VCaP (cell line): ENCODE data around the gene ST7.
A peak's percentile ranks its signal among the peaks of the same experiment; 100 is the strongest.

Experiments
- H3K27ac ChIP-seq: fragments of 450-650 bp; 2 replicates; pipeline ENCODE4 v1.5.1; 2017
- CTCF ChIP-seq: fragments of 450-650 bp; conservative IDR thresholded peaks from 2 replicates; pipeline ENCODE4 v1.5.1; 2017; ENCODE audit warnings: mild to moderate bottlenecking, moderate library complexity

ST7 gene

GRCh38 chr7:117210397-117210796, 257.1 kb downstream of the ST7 start:
- H3K27ac ChIP-seq: peak overlapping the region; percentile 15; the same call in 1 of the 2 replicates
- TF ChIP-seq CTCF: no peak

GRCh38 chr7:117210908-117211307, 257.6 kb downstream of the ST7 start:
- H3K27ac ChIP-seq: peak overlapping the region; percentile 15; the same call in 1 of the 2 replicates
- no peak for TF ChIP-seq CTCF

- H3K27ac ChIP-seq: peak overlapping the region; percentile 15; the same call in 1 of the 2 replicates
- no peak for TF ChIP-seq CTCF
Observed at GRCh38 chr7:117211614-117212013, 258.3 kb downstream of the ST7 start.

GRCh38 chr7:117212969-117213877, 259.9 kb downstream of the ST7 start:
- H3K27ac ChIP-seq: peak overlapping the region; percentile 13
- TF ChIP-seq CTCF: peak; percentile 95

GRCh38 chr7:117216010-117216409, 262.7 kb downstream of the ST7 start:
- TF ChIP-seq CTCF: no peak
- H3K27ac ChIP-seq: no peak overlapping the region

- H3K27ac ChIP-seq: no peak overlapping the region
- no peak for TF ChIP-seq CTCF
Observed at GRCh38 chr7:117216436-117217069, 263.3 kb downstream of the ST7 start.

GRCh38 chr7:117217106-117218035, 264.1 kb downstream of the ST7 start:
- H3K27ac ChIP-seq: no peak overlapping the region; the same call in 1 of the 2 replicates
- TF ChIP-seq CTCF: no peak
